ENCODE measurements around the gene AFAP1L2.

The AFAP1L2 gene

GRCh38 chr10:114412907-114413797 lies 8.8 kb upstream of the AFAP1L2 start:
- peak; percentile 70 for DNase-seq (ENCODE audit: low read depth, low spot score)

GRCh38 chr10:114408968-114409444 lies 4.7 kb upstream of the AFAP1L2 start:
- no peak for DNase-seq (ENCODE audit: low read depth, low spot score)

DNA sequence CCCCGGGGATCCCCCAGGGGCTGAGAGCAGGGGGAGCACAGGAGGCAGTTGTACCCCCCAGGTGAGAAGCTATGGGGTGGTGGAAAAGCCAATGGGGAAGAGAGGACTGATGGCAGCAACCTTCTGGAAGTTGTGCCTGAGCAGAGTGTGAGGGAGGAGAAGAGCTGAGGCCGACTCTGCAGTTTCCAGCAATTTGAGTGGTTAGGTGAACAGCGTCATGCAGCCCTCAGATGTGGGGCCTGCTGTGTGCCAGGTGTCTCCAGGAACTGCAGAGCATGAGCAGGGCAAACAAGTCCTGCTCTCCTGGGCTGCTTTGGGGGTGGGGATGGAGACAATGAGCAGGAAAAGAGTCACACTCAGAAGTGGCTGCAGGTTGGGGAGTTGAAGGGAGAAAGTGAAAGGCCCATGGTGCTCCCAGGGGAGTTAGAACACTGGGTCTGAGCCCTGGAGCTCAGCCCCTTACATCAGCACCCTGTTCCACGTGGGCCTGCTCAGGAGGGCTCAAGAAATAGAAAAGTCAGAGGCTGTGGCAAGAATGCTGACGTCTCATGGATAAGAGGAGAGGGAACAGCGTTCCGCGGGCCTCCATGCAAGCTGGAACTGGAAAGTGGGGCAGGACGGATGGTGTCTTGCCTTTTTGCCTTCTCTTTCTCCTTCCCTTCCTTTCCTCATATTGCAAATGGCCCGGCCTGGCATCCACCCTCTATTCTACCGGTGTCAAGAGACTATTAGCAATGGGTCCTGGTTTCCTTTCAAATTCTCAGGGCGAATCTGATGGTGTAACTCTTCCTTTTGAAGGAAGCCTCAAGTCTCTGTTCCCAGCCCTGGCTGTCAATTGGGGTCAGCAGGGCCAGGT lies 4.0 kb upstream of the AFAP1L2 start:
- DNase-seq (ENCODE audit: low read depth, low spot score) = no peak

DNA sequence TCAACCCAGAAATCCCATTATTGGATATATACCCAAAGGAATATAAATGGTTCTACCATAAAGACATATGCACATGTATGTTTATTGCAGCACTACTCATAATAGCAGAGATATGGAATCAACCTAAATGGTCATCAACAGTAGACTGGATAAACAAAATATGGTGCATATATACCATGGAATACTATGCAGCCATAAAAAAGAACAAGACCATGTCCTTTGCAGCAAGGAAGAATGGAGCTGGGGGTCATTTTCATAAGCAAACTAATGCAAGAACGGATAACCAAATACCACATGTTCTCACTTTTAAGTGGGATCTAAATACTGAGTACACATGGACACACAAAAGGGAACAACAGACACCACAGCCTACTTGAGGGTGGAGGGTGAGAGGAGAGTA lies 2.2 kb upstream of the AFAP1L2 start:
- no peak for DNase-seq (ENCODE audit: low read depth, low spot score)

DNA sequence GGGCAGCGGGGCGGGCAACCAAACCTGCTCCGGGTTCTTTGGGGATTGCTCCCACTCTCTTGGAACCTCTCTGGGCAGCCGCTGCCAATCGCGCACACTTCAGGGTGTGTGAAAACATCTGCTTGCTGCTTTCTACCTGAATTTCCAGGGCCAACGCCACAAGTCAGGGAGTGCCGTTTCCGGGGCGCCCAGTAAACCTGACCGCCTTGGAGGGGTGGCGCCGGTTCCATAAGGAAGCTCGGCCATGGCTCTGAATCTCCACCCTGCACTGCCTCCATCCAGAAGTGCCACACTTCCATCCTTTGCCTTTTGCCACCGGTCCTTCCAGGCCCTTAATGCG lies 679 bp upstream of the AFAP1L2 start:
- DNase-seq (ENCODE audit: low read depth, low spot score) = no peak

DNA sequence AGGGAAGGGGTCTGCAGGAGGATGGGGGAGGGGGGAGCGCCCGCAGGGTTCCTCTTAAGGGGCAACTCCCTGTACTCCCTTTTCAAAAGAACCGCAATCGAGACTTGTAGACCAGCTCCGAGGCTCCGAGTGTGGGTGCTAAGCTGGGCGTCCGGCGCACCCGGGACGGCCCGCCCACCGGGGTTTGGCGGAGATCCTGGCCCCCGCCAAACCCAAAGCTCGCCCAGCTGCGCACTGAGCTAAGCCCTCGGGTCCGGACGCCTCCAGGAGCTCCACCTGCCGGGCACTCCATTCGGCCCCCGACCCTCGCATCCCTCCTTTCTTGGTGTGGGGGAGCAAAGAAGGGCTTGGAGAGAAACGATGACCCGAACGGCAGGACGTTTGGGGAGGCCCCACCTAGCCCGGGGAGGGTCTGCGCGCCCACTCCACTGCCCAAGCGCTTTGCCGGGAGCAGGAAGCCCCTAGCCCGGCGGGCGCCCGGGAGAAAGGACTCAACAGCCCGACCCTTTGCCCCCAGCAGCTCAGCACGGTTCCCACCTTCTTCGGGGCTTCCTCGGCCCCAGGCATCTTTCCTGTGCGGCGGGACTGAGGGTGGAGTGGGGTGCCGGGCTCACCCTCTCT lies 651 bp downstream of the AFAP1L2 start:
- peak; percentile 62 for DNase-seq (ENCODE audit: low read depth, low spot score)

DNA sequence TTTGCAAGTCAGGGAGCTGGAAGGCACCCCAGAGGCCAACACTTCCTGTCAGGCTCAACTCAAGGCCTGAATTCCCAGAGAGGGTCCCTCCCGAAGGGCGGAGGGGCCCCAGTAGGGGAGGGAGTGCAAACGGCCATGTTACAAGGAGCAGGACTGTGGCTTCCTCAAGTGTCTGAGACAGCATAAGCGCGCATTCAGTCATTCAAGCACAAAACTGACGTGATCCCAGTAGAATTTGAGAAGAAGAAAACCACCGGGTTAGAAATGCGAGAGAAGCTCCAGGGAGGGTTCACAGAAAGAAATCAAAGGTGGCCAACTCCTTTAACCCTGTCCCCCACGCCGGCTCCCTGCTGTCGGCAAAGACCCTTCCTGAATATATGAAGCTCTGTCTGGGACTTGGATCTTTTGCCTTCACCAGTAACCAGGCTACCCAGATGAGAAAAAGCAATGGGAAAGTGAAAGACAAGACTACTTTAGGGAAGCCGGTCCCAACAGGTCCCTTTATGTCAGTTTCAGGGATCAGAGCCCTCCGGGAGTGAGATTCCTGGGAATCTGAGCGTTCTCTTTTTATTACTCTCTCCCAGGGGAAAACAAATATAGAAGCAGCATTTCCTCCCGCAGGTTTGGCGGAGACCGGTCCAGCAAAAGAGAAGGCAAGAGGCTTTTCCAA lies 1.3 kb downstream of the AFAP1L2 start:
- DNase-seq (ENCODE audit: low read depth, low spot score) = peak; percentile 52

DNA sequence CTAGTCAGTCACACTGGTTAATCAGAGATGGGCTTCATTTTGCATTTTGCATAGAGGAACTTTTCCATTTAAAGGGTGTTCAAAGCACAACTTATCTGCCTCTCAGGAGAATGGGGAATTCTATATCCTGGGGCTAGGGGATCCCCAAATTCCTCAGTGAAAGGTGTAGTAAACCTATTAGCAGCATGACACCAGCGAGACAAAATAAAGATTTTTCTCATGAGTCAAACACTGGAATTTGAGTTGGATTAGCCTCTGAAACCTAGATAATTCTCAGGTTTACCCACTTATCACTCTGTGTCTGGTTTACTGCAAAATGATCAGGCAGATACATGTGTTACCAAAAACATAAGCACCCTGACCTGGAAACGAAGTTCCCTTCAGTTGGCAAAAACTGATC lies 2.1 kb downstream of the AFAP1L2 start:
- no peak for DNase-seq (ENCODE audit: low read depth, low spot score)

DNA sequence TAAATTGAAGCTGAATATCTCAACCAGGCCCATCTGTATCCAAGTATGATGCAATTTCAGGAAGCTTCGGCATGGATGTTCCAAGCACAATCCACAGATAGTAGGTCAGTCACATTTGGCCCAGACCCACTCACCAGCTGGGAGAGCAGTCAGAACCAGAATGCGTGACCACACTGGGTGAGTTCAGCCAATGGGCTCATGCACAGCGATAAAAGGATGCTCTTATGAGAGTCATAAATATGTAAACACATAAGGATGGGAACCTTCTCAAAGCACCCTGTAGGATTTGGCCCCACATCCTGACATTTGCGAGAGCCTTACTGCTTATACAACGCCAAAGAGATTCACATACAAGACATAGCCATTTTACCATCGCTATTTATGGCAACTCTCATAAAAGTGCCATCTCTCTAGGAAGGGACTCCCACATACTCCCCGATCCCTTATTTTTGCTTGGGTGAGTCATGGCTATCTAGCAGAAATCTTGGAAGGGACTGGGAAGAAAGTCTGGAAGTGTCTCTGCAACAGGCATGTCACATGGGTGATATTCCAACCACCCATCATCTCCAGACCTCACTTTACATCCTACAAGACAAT lies 3.0 kb downstream of the AFAP1L2 start:
- DNase-seq (ENCODE audit: low read depth, low spot score) = no peak

DNA sequence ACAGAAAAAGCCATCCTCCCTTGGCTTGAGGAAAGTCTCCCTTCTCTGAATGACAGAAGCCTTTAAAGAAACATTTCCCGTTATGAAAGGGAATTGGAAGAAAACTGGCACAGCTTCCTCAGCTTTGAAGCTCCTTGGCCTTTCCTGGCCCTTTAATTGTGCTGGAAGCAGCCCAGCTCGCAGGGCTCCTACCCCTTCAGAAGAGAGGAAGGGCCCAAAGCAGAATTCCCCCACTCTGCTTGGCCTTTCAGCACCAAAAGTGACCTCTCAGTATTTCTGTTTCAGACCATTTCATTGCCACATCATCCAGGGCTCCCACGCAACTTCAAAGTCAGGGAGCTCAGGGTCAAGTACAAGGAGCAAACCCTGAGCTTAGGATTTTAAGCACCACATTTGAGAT lies 4.2 kb downstream of the AFAP1L2 start:
- DNase-seq (ENCODE audit: low read depth, low spot score) = no peak

DNA sequence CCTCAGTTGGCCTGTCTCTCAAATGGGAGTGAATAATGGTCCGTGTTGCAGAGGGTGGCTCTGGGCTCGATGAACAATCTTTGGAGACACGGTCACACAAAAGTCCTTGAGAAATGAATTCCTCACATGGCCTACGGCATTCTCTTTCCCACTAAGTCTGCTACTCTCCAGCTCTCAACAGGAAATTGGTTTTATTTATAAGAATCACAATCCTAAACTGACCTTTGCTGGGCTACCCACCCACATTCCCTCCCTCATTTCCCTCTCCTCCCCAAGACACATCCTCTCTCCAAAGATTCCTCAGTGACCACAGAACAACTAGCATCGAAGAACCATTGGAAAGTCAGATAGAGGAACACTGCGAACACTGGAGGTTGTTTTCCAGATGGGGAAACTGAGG lies 4.7 kb downstream of the AFAP1L2 start:
- DNase-seq (ENCODE audit: low read depth, low spot score) = no peak

GRCh38 chr10:114398587-114399331 lies 5.5 kb downstream of the AFAP1L2 start:
- no peak for DNase-seq (ENCODE audit: low read depth, low spot score)

DNA sequence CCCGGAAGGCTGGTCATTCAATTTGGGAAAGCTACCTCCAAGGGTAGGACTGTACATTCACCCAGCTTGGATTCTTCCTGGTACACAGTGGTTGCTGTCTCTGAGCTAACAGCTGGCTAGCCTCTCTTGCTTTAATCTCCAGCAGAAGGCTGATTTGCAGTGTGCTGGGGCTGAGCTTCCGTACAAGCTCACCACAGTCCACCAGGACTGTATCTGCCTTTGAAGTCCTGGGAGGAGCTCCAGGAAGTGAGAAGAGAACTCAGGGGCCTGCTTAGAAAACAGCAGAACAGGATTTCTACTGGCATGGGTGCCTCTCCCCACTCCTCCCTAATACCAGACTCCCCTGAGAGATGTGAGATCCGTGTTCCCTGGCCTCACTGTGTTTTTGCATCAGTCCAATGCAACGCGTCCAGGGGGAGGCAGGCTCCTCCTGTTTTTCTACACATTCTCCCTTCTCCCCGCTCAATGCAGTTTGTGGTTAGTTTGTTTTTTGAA lies 6.6 kb downstream of the AFAP1L2 start:
- no peak for DNase-seq (ENCODE audit: low read depth, low spot score)

- DNase-seq (ENCODE audit: low read depth, low spot score) = no peak
Measured at GRCh38 chr10:114396464-114396863, 7.8 kb downstream of the AFAP1L2 start.

GRCh38 chr10:114395366-114396022 lies 8.8 kb downstream of the AFAP1L2 start:
- no peak for DNase-seq (ENCODE audit: low read depth, low spot score)

GRCh38 chr10:114394531-114394930 lies 9.8 kb downstream of the AFAP1L2 start:
- DNase-seq (ENCODE audit: low read depth, low spot score) = no peak

DNA sequence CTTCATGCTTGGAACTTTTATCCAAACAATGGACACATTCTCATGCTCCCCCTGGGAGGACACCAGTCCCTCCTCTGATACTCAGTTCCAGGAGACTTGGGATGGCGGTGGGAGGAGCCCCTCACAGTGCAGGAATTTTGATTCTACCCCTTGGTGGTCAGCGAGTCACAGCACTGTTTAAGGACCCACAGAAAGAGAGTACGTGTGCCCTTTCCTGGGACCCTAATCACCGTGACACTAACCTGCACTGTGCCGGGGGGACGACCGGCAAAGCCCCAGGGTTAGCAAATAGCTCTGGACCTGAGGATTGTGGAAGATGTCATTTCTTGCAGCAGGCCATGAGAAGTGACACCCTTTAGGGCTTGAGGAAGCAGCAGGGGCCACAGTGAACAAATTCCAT lies 10.4 kb downstream of the AFAP1L2 start:
- DNase-seq (ENCODE audit: low read depth, low spot score) = no peak

- no peak for DNase-seq (ENCODE audit: low read depth, low spot score)
Measured at GRCh38 chr10:114393482-114393881, 10.8 kb downstream of the AFAP1L2 start.

DNA sequence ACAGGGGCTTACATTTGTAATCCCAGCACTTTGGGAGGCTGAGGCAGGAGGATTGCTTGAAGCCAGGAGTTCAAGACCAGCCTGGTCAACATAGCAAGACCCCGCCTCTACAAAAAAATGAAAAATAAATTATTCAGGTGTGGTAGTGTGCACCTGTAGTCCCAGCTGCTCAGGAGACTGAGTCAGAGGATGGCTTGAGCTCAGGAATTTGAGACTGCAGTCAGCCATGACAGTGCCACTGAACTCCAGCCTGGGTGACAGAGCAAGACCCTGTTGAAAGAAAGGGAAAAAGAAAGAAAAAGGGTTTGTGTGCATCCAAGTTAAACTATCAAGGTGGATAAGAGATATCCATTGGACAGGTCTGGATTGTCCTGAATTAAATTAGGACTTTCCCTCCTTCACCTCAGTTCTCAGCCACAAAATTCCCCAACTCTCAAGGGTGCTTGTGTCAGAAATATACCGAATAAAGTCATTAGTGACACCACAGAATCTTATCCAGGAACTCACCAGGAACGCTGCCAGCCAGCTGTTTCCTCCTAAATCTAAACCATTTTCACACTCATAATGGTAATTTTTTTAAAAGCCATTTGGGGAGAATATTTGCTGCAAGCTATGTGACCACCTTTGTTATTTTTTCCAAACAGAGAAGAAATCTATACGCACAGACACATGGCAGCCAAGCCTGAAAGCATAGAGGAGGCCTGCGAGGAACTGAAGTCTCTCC lies 12.0 kb downstream of the AFAP1L2 start:
- no peak for DNase-seq (ENCODE audit: low read depth, low spot score)
